Measurements from ENCODE around the gene PAM. TPM values are rescaled to one million over a fixed set of nuclear protein-coding genes. Genes with fewer than 3 reads are reported as not detected.

The PAM gene
- total RNA-seq, 2 donors from 2014 or later, result 32.9 to 38.2 TPM

- no peak for DNase-seq
- no peaks in the 10 kb centered on the region for H3K9me3 ChIP-seq (ENCODE audit: control insufficient read depth, low read length)
- no peak overlapping the region for H3K4me3 Mint-ChIP-seq
- no peaks in the 10 kb centered on the region for H3K27me3 Mint-ChIP-seq (ENCODE audit: insufficient read depth)
- TF ChIP-seq CTCF (conservative IDR thresholded peaks at IDR 0.05), result no peak
- peaks cover 9% of the 10 kb centered on the region for H3K4me1 Mint-ChIP-seq
- H3K9me3 Mint-ChIP-seq, result no peaks in the 10 kb centered on the region
- no peaks in the 10 kb centered on the region for H3K4me1 ChIP-seq (ENCODE audit: control insufficient read depth, insufficient read depth, low read length)
- no peaks in the 10 kb centered on the region for H3K36me3 Mint-ChIP-seq (ENCODE audit: low read depth)
- H3K4me3 ChIP-seq (ENCODE audit: low read length), result no peak overlapping the region
- H3K36me3 ChIP-seq (ENCODE audit: control insufficient read depth, insufficient read depth, low read length), result no peaks in the 10 kb centered on the region
- no peak overlapping the region for H3K27ac ChIP-seq (ENCODE audit: low read depth, low read length)
- no peaks in the 10 kb centered on the region for H3K27me3 ChIP-seq (ENCODE audit: control insufficient read depth, insufficient read depth, low read length, poor library complexity, severe bottlenecking)
- H3K27ac Mint-ChIP-seq, result no peak overlapping the region
- no peak overlapping the region for H3K9ac ChIP-seq (ENCODE audit: extremely low read depth, low read length, poor library complexity, severe bottlenecking)
Measured at GRCh38 chr5:102841021-102841420, 85.9 kb downstream of the PAM start.

GRCh38 chr5:102843997-102844396 is 88.9 kb downstream of the PAM start:
- WGBS, 2 experiments (ENCODE audit: insufficient coverage in 1 of 2, insufficient read length in 1 of 2), result 100% methylated on average over 1 of the region's 1 CpG
- Histone ChIP-seq H3K9me3 (ENCODE audit: control insufficient read depth, low read length) (no peaks in the 10 kb centered on the region), H3K36me3 (ENCODE audit: control insufficient read depth, insufficient read depth, low read length) (no peaks in the 10 kb centered on the region), H3K4me3 (ENCODE audit: low read length) (no peak overlapping the region), H3K9ac (ENCODE audit: extremely low read depth, low read length, poor library complexity, severe bottlenecking) (no peak overlapping the region), H3K27ac (ENCODE audit: low read depth, low read length) (no peak overlapping the region), H3K4me1 (ENCODE audit: control insufficient read depth, insufficient read depth, low read length) (no peaks in the 10 kb centered on the region), H3K27me3 (ENCODE audit: control insufficient read depth, insufficient read depth, low read length, poor library complexity, severe bottlenecking) (no peaks in the 10 kb centered on the region)
- no peak overlapping the region for H3K4me3 Mint-ChIP-seq
- no peak for TF ChIP-seq CTCF (conservative IDR thresholded peaks at IDR 0.05)
- no peaks in the 10 kb centered on the region for H3K36me3 Mint-ChIP-seq (ENCODE audit: low read depth)
- no peaks in the 10 kb centered on the region for H3K27me3 Mint-ChIP-seq (ENCODE audit: insufficient read depth)
- DNase-seq, result no peak
- no peak overlapping the region for H3K27ac Mint-ChIP-seq
- H3K9me3 Mint-ChIP-seq, result no peaks in the 10 kb centered on the region
- H3K4me1 Mint-ChIP-seq, result peaks cover 4% of the 10 kb centered on the region

GRCh38 chr5:102845041-102845440 is 89.9 kb downstream of the PAM start:
- H3K9ac ChIP-seq (ENCODE audit: extremely low read depth, low read length, poor library complexity, severe bottlenecking), result no peak overlapping the region
- Mint-ChIP-seq H3K27ac (no peak overlapping the region), H3K9me3 (no peaks in the 10 kb centered on the region), H3K27me3 (ENCODE audit: insufficient read depth) (no peaks in the 10 kb centered on the region), H3K4me1 (peaks cover 4% of the 10 kb centered on the region), H3K36me3 (ENCODE audit: low read depth) (no peaks in the 10 kb centered on the region), H3K4me3 (no peak overlapping the region)
- DNase-seq, result no peak
- H3K36me3 ChIP-seq (ENCODE audit: control insufficient read depth, insufficient read depth, low read length), result no peaks in the 10 kb centered on the region
- no peak for TF ChIP-seq CTCF (conservative IDR thresholded peaks at IDR 0.05)
- 91 to 95% methylated on average over 4 to 5 of the region's 5 CpGs for WGBS, 2 experiments (ENCODE audit: insufficient coverage in 1 of 2, insufficient read length in 1 of 2)
- no peak overlapping the region for H3K27ac ChIP-seq (ENCODE audit: low read depth, low read length)
- no peaks in the 10 kb centered on the region for H3K9me3 ChIP-seq (ENCODE audit: control insufficient read depth, low read length)
- H3K4me1 ChIP-seq (ENCODE audit: control insufficient read depth, insufficient read depth, low read length), result no peaks in the 10 kb centered on the region
- no peaks in the 10 kb centered on the region for H3K27me3 ChIP-seq (ENCODE audit: control insufficient read depth, insufficient read depth, low read length, poor library complexity, severe bottlenecking)
- H3K4me3 ChIP-seq (ENCODE audit: low read length), result no peak overlapping the region
